Measurements from ENCODE around the gene TSPAN7.

GRCh38 chrX:38594434-38594833 is 33.1 kb downstream of the TSPAN7 start:
- TF ChIP-seq CTCF (IDR thresholded peaks at IDR 0.05): no peak
- TF ChIP-seq POLR2A (IDR thresholded peaks at IDR 0.05): no peak

All from right lobe of liver (tissue), 4 donors.